Choroid plexus epithelial cell (primary cell): ENCODE data around the gene CRHR1.
"Not testable (repeated sequence)": the region's sequence is repeated elsewhere in the genome, so short reads cannot be mapped to it uniquely, and the experiment has no call there.

Experiments
- DNase-seq: peaks from one replicate; pipeline ENCODE4 v3.0.0-alpha.2; 2010; ENCODE audit warnings: low read depth
- H3K4me3 ChIP-seq: 2 replicates; pipeline ENCODE4 v1.5.1; 2011; ENCODE audit warnings: low read depth, mild to moderate bottlenecking, control low read depth, low read length, moderate library complexity
- TF ChIP-seq, protein P1 (sequence below): conservative IDR thresholded peaks from 2 replicates; pipeline ENCODE4 v1.5.1; 2011; ENCODE audit warnings: low read depth, mild to moderate bottlenecking, control low read depth, inconsistent platforms, low read length, moderate library complexity

The CRHR1 gene

DNA sequence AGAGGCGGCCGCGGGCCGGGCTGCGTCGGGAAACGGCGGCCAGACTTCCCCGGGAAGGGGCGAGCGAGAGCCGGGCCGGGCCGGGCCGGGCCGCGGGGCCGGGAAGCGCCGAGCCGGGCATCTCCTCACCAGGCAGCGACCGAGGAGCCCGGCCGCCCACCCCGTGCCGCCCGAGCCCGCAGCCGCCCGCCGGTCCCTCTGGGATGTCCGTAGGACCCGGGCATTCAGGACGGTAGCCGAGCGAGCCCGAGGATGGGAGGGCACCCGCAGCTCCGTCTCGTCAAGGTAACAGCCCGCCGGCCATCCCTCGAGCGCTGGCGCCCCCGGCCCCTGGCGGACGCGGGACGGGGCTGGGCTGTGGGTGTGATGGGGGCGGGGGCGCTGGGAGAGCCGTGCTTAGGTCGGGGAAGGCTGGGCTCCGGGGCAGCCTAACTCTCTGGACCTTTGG lies at the start of gene CRHR1:
CRHR1 (plus strand) TSS at position 28 of the 448 bp plus-strand sequence; CDS start at position 253, 225 bp downstream.
- no peak for DNase-seq
- TF ChIP-seq, protein P1, sequence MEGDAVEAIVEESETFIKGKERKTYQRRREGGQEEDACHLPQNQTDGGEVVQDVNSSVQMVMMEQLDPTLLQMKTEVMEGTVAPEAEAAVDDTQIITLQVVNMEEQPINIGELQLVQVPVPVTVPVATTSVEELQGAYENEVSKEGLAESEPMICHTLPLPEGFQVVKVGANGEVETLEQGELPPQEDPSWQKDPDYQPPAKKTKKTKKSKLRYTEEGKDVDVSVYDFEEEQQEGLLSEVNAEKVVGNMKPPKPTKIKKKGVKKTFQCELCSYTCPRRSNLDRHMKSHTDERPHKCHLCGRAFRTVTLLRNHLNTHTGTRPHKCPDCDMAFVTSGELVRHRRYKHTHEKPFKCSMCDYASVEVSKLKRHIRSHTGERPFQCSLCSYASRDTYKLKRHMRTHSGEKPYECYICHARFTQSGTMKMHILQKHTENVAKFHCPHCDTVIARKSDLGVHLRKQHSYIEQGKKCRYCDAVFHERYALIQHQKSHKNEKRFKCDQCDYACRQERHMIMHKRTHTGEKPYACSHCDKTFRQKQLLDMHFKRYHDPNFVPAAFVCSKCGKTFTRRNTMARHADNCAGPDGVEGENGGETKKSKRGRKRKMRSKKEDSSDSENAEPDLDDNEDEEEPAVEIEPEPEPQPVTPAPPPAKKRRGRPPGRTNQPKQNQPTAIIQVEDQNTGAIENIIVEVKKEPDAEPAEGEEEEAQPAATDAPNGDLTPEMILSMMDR: no peak
- H3K4me3 ChIP-seq: no peak within 1 kb of the TSS

DNA sequence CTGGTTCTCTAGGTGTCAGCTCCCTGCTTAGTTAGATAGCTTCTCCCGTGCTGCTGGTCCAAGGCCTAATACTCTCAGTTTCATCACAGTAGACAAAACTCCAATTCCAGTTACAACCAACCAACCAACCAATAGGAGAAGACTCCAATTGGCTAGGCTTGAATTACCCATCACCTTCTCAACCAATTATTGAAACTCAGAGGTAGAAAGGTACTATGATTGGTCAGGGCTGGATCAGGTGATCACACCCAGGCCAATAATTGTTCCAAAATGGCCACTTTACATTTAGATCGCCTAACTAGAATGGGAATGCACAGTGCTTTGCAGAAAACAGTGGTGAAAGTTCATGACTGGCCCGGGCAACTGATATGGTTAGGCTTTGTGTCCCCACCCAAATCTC lies 49.5 kb upstream of the CRHR1 start:
- no peak overlapping the region for H3K4me3 ChIP-seq
- TF ChIP-seq, protein P1: no peak
- DNase-seq: no peak

DNA sequence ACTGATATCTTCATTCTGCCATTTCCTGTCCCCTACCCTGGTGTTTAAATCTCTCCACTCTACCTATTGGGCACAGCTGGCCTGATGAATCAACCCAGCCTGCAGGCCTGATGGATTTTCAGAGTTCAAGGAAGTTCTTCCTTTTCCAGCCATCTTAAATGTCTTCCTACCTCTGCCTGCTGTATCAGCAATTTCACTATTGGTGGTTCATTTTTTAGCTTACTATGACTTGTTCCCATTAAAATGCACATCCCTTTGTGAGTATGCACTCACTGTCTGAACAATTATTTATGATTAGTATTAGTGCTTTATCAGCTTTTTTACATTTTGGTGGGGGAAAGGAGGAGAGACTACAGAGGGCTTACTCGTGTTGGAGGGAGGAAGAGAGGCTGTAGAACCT lies 48.6 kb upstream of the CRHR1 start:
- DNase-seq: no peak
- no peak overlapping the region for H3K4me3 ChIP-seq
- TF ChIP-seq, protein P1: no peak

DNA sequence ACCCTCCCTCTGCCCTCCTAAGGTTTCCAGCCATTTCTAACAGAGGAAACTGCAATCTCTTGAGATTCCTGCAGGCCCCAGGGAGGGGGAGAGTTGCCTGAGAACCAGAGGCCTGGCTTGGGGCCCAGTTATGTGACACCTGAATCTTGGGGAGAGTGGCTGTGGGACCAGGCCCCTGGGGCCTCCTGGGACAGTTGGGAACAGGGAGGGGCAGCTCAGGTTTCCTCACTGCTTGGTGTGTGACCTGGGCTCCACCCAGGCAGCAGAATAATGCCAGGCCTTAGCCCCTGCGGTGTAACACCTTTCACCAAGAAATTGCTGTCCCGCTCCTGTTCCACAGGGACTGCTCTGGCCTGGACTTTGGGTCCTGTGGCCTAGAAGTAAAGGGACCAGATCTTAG lies 44.3 kb upstream of the CRHR1 start:
- no peak for DNase-seq
- TF ChIP-seq, protein P1: no peak
- no peak overlapping the region for H3K4me3 ChIP-seq

DNA sequence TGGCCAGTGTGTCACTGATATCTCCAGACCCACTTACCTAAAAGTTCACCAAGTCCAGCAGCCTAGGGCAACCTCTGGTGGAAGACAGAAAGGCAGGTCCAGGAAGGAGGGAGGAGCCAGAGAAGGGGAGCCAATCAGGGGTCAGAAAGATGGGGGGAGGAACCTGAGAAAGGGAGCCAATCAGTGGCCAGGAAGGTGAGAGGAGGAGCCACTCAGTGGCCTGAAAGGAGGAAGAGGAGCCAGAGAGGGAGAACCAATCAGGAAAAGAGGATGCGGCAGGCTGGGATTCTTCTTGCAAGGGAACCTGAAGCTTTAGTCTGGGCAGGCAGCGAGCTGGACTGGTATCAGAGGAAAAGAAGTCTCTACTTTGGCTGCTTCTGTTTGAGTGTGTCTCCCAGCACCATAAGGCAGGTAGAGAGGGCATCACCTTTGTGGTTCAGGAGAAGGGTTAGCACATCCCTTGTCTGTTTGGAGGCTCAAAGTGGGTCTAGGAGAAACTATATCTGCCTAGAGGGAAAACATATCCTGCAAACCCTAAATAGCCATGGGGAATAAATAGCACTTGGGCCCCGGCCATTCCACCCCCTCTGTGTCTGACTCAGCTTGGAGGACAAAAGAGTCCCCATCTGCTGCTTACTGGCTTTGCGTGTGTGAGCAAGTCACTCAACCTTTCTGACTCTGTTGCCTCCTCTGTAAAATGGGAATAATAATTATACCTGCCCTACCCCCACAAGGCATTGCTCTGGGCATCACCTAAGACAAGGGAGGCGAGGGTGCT lies 43.4 kb upstream of the CRHR1 start:
- TF ChIP-seq, protein P1: no peak
- no peak overlapping the region for H3K4me3 ChIP-seq
- DNase-seq: peak; percentile 20

DNA sequence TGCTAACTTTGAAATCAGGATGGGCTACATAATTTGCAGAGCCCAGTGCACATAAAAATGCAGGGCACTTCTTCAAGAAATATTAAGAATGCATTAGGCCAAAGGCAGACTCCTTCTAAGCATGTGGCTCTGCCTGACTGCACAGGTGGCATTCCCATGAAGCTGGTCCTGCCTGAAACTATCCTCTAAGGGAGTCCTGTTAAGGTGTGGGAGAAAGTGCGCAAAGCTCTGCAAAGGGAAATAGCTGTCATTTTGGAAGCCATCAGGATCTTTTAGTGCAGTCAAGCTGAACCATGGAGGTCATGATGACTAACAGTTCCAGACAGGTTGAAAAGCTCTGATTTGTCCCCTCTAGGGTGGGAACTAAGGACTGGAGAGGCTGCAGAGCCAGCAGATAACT lies 41.9 kb upstream of the CRHR1 start:
- H3K4me3 ChIP-seq: no peak overlapping the region
- DNase-seq: no peak
- TF ChIP-seq, protein P1: no peak

DNA sequence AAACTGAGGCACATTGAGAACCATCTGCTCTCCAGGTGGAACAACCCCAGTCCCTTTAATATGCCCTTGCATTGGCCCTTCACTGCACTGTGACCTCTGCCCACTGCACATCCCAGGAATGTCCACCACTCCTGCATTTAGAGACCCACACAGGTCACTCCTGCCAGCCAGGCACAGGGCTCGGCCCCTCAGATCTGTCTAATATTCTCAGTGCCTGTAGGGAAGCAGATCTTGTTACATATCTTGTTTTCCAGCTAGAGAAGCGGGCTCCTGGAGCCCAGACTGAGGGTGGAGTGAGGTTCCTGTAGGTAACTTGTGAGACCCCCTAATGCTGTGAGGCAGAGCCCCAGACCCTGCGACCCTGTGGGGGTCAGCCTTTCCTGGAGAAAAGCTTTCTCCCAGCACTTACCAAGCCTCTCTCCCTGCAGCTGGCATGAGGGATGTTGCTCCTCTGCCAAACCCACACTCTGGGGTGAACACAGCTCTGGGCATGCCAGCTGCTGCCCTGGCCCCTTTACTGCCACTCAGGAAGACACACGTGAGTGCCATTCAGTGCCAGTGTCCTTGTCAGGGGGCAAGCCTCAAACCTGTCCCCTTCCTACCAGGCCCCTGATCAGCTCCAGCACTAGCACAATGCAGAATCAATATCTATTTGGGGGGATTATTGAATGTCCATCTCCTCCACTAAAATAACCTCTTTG lies 40.3 kb upstream of the CRHR1 start:
- DNase-seq: no peak
- TF ChIP-seq, protein P1: no peak
- no peak overlapping the region for H3K4me3 ChIP-seq

DNA sequence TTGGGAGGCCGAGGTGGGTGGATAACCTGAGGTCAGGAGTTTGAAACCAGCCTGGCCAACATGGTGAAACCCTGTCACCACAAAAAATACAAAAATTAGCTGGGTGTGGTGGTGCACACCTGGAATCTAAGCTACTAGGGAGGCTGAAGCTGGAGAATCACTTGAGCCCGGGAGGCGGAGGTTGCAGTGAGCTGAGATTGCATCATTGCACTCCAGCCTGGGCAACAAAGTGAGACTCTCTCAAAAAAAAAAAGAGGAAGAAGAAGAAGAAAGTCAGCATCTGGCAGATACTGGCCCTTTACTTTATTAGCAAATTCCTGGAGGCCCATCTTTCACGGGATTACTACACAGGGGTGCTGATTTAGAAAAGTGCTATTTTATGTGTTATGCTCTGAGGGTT lies 39.3 kb upstream of the CRHR1 start:
- H3K4me3 ChIP-seq, DNase-seq: not testable (repeated sequence)
